ENCODE measurements around the gene CACNA1C.

CACNA1C gene

GRCh38 chr12:2208837-2209635, 156.2 kb downstream of the CACNA1C start:
- no peak for DNase-seq

- no peak for DNase-seq
Observed at GRCh38 chr12:2211119-2211518, 158.3 kb downstream of the CACNA1C start.

- no peak for DNase-seq
Observed at GRCh38 chr12:2212537-2212936, 159.8 kb downstream of the CACNA1C start.

- no peak for DNase-seq
Observed at GRCh38 chr12:2212971-2213869, 160.4 kb downstream of the CACNA1C start.

- DNase-seq, result no peak
Observed at GRCh38 chr12:2214411-2214810, 161.6 kb downstream of the CACNA1C start.

GRCh38 chr12:2215709-2216560, 163.1 kb downstream of the CACNA1C start:
- no peak for DNase-seq

- DNase-seq, result no peak
Observed at GRCh38 chr12:2218706-2219105, 165.9 kb downstream of the CACNA1C start.

GRCh38 chr12:2221030-2221621, 168.3 kb downstream of the CACNA1C start:
- DNase-seq, result no peak

- DNase-seq, result no peak
Observed at GRCh38 chr12:2222691-2223090, 169.9 kb downstream of the CACNA1C start.

GRCh38 chr12:2224961-2225360, 172.2 kb downstream of the CACNA1C start:
- DNase-seq, result no peak

GRCh38 chr12:2225696-2226095, 172.9 kb downstream of the CACNA1C start:
- no peak for DNase-seq

GRCh38 chr12:2226641-2227040, 173.9 kb downstream of the CACNA1C start:
- DNase-seq, result no peak

GRCh38 chr12:2227360-2227759, 174.6 kb downstream of the CACNA1C start:
- DNase-seq, result no peak

- DNase-seq, result no peak
Observed at GRCh38 chr12:2228535-2228934, 175.7 kb downstream of the CACNA1C start.

GRCh38 chr12:2229661-2230539, 177.1 kb downstream of the CACNA1C start:
- DNase-seq, result no peak

GRCh38 chr12:2231011-2231595, 178.3 kb downstream of the CACNA1C start:
- DNase-seq, result no peak

GRCh38 chr12:2231956-2232355, 179.2 kb downstream of the CACNA1C start:
- no peak for DNase-seq

- no peak for DNase-seq
Observed at GRCh38 chr12:2233034-2233433, 180.2 kb downstream of the CACNA1C start.

- DNase-seq, result no peak
Observed at GRCh38 chr12:2234091-2234490, 181.3 kb downstream of the CACNA1C start.

- no peak for DNase-seq
Observed at GRCh38 chr12:2234646-2235350, 182.0 kb downstream of the CACNA1C start.

All from activated naive CD4-positive, alpha-beta T cell treated with Interleukin-2 at 50 U/mL for 16 hours (primary cell).